Activated effector memory CD4-positive, alpha-beta T cell treated with Interleukin-2 at 50 U/mL for 16 hours (primary cell): Measurements from ENCODE around the gene MCTS1.
"Not testable (repeated sequence)": the region's sequence is repeated elsewhere in the genome, so short reads cannot be mapped to it uniquely, and the experiment has no call there.

Experiments
- DNase-seq: peaks from one replicate; pipeline ENCODE4 v3.0.0-alpha.2; 2020

MCTS1 gene

GRCh38 chrX:120629667-120630537 is 26.0 kb downstream of the MCTS1 start, which contains the start of gene C1GALT1C1:
TSS of gene C1GALT1C1 (minus strand) at chrX:120630054. CDS start at chrX:120627166, 2,888 bp downstream.
- peak; percentile 87 for DNase-seq

GRCh38 chrX:120638619-120639018 is 34.7 kb downstream of the MCTS1 start:
- DNase-seq, result no peak

- DNase-seq, result no peak
These were observed 39.0 kb downstream of the MCTS1 start for GRCh38 chrX:120642871-120643270.

- DNase-seq, result no peak
These were observed 43.2 kb downstream of the MCTS1 start for GRCh38 chrX:120647127-120647526.

- not testable (repeated sequence) for DNase-seq
These were observed 48.4 kb downstream of the MCTS1 start for GRCh38 chrX:120652256-120652655.

- DNase-seq, result no peak
These were observed 49.1 kb downstream of the MCTS1 start for GRCh38 chrX:120653000-120653399.

GRCh38 chrX:120660637-120661036 is 56.7 kb downstream of the MCTS1 start:
- no peak for DNase-seq
